ENCODE measurements around the gene MAPKBP1. TPM values are rescaled to one million over a fixed set of nuclear protein-coding genes. Genes with fewer than 3 reads are reported as not detected.

MAPKBP1 gene
- total RNA-seq, 1 experiment from 2014 or later = 20.7 TPM

GRCh38 chr15:41806291-41807181 is 32.3 kb downstream of the MAPKBP1 start:
- no peak for DNase-seq (ENCODE audit: low read depth)

- peak; percentile 60 for DNase-seq (ENCODE audit: low read depth)
Measured at GRCh38 chr15:41809121-41809520, 34.8 kb downstream of the MAPKBP1 start.

GRCh38 chr15:41809526-41810220 is 35.4 kb downstream of the MAPKBP1 start:
- no peak for DNase-seq (ENCODE audit: low read depth)

- DNase-seq (ENCODE audit: low read depth) = no peak
Measured at GRCh38 chr15:41810651-41811431, 36.6 kb downstream of the MAPKBP1 start.

GRCh38 chr15:41811432-41812195 is 37.3 kb downstream of the MAPKBP1 start:
- DNase-seq (ENCODE audit: low read depth) = peak; percentile 72

GRCh38 chr15:41812820-41813375 is 38.6 kb downstream of the MAPKBP1 start:
- no peak for DNase-seq (ENCODE audit: low read depth)

- no peak for DNase-seq (ENCODE audit: low read depth)
Measured at GRCh38 chr15:41813426-41813825, 39.1 kb downstream of the MAPKBP1 start.

- no peak for DNase-seq (ENCODE audit: low read depth)
Measured at GRCh38 chr15:41814534-41814933, 40.2 kb downstream of the MAPKBP1 start.

GRCh38 chr15:41816788-41817187 is 42.5 kb downstream of the MAPKBP1 start:
- no peak for DNase-seq (ENCODE audit: low read depth)

- no peak for DNase-seq (ENCODE audit: low read depth)
Measured at GRCh38 chr15:41817327-41817726, 43.0 kb downstream of the MAPKBP1 start.

GRCh38 chr15:41817781-41818180 is 43.5 kb downstream of the MAPKBP1 start:
- DNase-seq (ENCODE audit: low read depth) = no peak

- no peak for DNase-seq (ENCODE audit: low read depth)
Measured at GRCh38 chr15:41819455-41820050, 45.3 kb downstream of the MAPKBP1 start.

GRCh38 chr15:41820791-41821423 is 46.6 kb downstream of the MAPKBP1 start:
- DNase-seq (ENCODE audit: low read depth) = no peak

GRCh38 chr15:41821831-41822230 is 47.5 kb downstream of the MAPKBP1 start:
- DNase-seq (ENCODE audit: low read depth) = no peak

- DNase-seq (ENCODE audit: low read depth) = no peak
Measured at GRCh38 chr15:41822471-41822870, 48.2 kb downstream of the MAPKBP1 start.

- DNase-seq (ENCODE audit: low read depth) = no peak
Measured at GRCh38 chr15:41822957-41823356, 48.7 kb downstream of the MAPKBP1 start.

GRCh38 chr15:41823502-41823901 is 49.2 kb downstream of the MAPKBP1 start:
- no peak for DNase-seq (ENCODE audit: low read depth)

GRCh38 chr15:41824062-41824745 is 49.9 kb downstream of the MAPKBP1 start:
- no peak for DNase-seq (ENCODE audit: low read depth)

- no peak for DNase-seq (ENCODE audit: low read depth)
Measured at GRCh38 chr15:41825145-41825544, 50.9 kb downstream of the MAPKBP1 start.
